DOHH2 (cell line): ENCODE results near the gene CCHCR1.

Experiments used
- EZH2phosphoT487 ChIP-seq: fragments of 200-600 bp; sonication (generic); IDR thresholded peaks from 2 replicates; pipeline ENCODE4 v1.6.1; 2017; ENCODE audit warnings: borderline replicate concordance, mild to moderate bottlenecking, antibody characterized with exemption, low read length, moderate library complexity, mixed read lengths
- TF ChIP-seq, protein P1 (sequence below): fragments of 200-600 bp; sonication (generic); IDR thresholded peaks from one replicate; pipeline ENCODE4 v1.5.1; 2014; ENCODE audit warnings: antibody characterized with exemption, mild to moderate bottlenecking, low read depth, low read length; ENCODE audit not compliant: poor library complexity, severe bottlenecking

DNA sequence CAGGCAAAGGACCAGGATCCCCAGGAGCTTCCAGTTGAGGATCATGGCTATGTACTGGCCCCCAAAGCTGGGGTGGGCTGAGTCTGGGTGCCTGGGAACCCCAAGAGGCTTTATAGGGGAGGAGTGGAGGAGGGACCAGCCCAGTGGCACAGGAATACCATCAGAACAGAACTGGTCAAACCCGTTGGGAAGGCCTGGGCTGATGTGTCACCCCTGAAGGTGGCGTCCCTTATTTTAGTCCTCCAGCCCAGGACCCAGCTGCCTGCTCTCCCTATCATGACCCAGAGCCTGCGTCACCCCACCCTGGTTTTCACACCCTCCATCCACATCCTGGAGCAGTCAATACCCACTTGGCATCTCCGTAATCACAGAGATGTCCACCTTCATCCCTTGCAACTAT, 18.6 kb downstream of the CCHCR1 start, which contains the start of gene PSORS1C2:
- TF ChIP-seq, protein P1, sequence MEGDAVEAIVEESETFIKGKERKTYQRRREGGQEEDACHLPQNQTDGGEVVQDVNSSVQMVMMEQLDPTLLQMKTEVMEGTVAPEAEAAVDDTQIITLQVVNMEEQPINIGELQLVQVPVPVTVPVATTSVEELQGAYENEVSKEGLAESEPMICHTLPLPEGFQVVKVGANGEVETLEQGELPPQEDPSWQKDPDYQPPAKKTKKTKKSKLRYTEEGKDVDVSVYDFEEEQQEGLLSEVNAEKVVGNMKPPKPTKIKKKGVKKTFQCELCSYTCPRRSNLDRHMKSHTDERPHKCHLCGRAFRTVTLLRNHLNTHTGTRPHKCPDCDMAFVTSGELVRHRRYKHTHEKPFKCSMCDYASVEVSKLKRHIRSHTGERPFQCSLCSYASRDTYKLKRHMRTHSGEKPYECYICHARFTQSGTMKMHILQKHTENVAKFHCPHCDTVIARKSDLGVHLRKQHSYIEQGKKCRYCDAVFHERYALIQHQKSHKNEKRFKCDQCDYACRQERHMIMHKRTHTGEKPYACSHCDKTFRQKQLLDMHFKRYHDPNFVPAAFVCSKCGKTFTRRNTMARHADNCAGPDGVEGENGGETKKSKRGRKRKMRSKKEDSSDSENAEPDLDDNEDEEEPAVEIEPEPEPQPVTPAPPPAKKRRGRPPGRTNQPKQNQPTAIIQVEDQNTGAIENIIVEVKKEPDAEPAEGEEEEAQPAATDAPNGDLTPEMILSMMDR, result no peak
- TF ChIP-seq EZH2phosphoT487, result no peak
